ENCODE data around the gene NFIB. TPM values are rescaled to one million over a fixed set of nuclear protein-coding genes. Genes with fewer than 3 reads are reported as not detected.

NFIB gene
- total RNA-seq, 1 experiment from 2014 or later: 75.8 TPM

- Mint-ChIP-seq H3K4me1 (ENCODE audit: low read depth, unreplicated experiment) (peaks cover 22% of the 10 kb centered on the region), H3K4me3 (ENCODE audit: low read depth, unreplicated experiment) (no peak overlapping the region), H3K9me3 (ENCODE audit: low read depth, unreplicated experiment) (no peaks in the 10 kb centered on the region), H3K36me3 (ENCODE audit: insufficient read depth, unreplicated experiment) (peaks cover 28% of the 10 kb centered on the region), H3K27me3 (ENCODE audit: unreplicated experiment) (no peaks in the 10 kb centered on the region), H3K27ac (ENCODE audit: unreplicated experiment) (no peak overlapping the region)
- no peak for TF ChIP-seq CTCF (IDR thresholded peaks at IDR 0.05; ENCODE audit: unreplicated experiment)
- no peak for DNase-seq
- intact Hi-C loops (cut with micrococcal nuclease; ENCODE audit: unreplicated experiment): no loop called here
- BruUV-seq (replicated peaks): no TSS peak
- CTCF ChIA-PET: no interaction called here
These were observed 11.2 kb upstream of the NFIB start for GRCh38 chr9:14325147-14325546.

- H3K27ac Mint-ChIP-seq (ENCODE audit: unreplicated experiment): peak overlapping the region; percentile 70
- BruUV-seq (replicated peaks): no TSS peak
- peak overlapping the region; percentile 70 for H3K4me3 Mint-ChIP-seq (ENCODE audit: low read depth, unreplicated experiment)
These were observed 10.2 kb upstream of the NFIB start for GRCh38 chr9:14323985-14324650.

GRCh38 chr9:14323083-14323971 lies 9.4 kb upstream of the NFIB start:
- Mint-ChIP-seq H3K36me3 (ENCODE audit: insufficient read depth, unreplicated experiment) (peaks cover 36% of the 10 kb centered on the region), H3K9me3 (ENCODE audit: low read depth, unreplicated experiment) (no peaks in the 10 kb centered on the region), H3K4me3 (ENCODE audit: low read depth, unreplicated experiment) (peak overlapping the region; percentile 70), H3K4me1 (ENCODE audit: low read depth, unreplicated experiment) (peaks cover 31% of the 10 kb centered on the region), H3K27me3 (ENCODE audit: unreplicated experiment) (no peaks in the 10 kb centered on the region), H3K27ac (ENCODE audit: unreplicated experiment) (peak overlapping the region; percentile 70)
- no peak for DNase-seq
- CTCF ChIA-PET: interaction anchor here (1.0 kb wide), 1 partner anchor 21 kb away, joined by 4 read pairs; no protein-coding TSS in a partner anchor
- no peak for TF ChIP-seq CTCF (IDR thresholded peaks at IDR 0.05; ENCODE audit: unreplicated experiment)
- BruUV-seq (replicated peaks): TSS peak; percentile 30
- intact Hi-C loops (cut with micrococcal nuclease; ENCODE audit: unreplicated experiment): loop anchor here (5.0 kb wide), 2 partner anchors 46 to 226 kb away; no protein-coding TSS in a partner anchor

More at GRCh38 chr9:14323985-14324650, 10.2 kb upstream of the NFIB start:
- CTCF ChIA-PET: interaction anchor here (1.0 kb wide), 1 partner anchor 20 kb away, joined by 4 read pairs; no protein-coding TSS in a partner anchor
- intact Hi-C loops (cut with micrococcal nuclease; ENCODE audit: unreplicated experiment): loop anchor here (5.0 kb wide), 2 partner anchors 47 to 227 kb away; no protein-coding TSS in a partner anchor
- DNase-seq: no peak
- no peak for TF ChIP-seq CTCF (IDR thresholded peaks at IDR 0.05; ENCODE audit: unreplicated experiment)
- peaks cover 24% of the 10 kb centered on the region for H3K4me1 Mint-ChIP-seq (ENCODE audit: low read depth, unreplicated experiment)
- no peaks in the 10 kb centered on the region for H3K27me3 Mint-ChIP-seq (ENCODE audit: unreplicated experiment)
- H3K36me3 Mint-ChIP-seq (ENCODE audit: insufficient read depth, unreplicated experiment): peaks cover 28% of the 10 kb centered on the region
- no peaks in the 10 kb centered on the region for H3K9me3 Mint-ChIP-seq (ENCODE audit: low read depth, unreplicated experiment)

- intact Hi-C loops (cut with micrococcal nuclease; ENCODE audit: unreplicated experiment): loop anchor here (5.0 kb wide), 2 partner anchors 45 to 225 kb away; no protein-coding TSS in a partner anchor
- CTCF ChIA-PET: no interaction called here
- H3K9me3 Mint-ChIP-seq (ENCODE audit: low read depth, unreplicated experiment): no peaks in the 10 kb centered on the region
- peak; percentile 28 for TF ChIP-seq CTCF (IDR thresholded peaks at IDR 0.05; ENCODE audit: unreplicated experiment)
- BruUV-seq (replicated peaks): no TSS peak
- H3K36me3 Mint-ChIP-seq (ENCODE audit: insufficient read depth, unreplicated experiment): peaks cover 44% of the 10 kb centered on the region
- H3K4me3 Mint-ChIP-seq (ENCODE audit: low read depth, unreplicated experiment): peak overlapping the region; percentile 70
- peak overlapping the region; percentile 70 for H3K27ac Mint-ChIP-seq (ENCODE audit: unreplicated experiment)
- peak; percentile 88 for DNase-seq
- peaks cover 31% of the 10 kb centered on the region for H3K4me1 Mint-ChIP-seq (ENCODE audit: low read depth, unreplicated experiment)
- no peaks in the 10 kb centered on the region for H3K27me3 Mint-ChIP-seq (ENCODE audit: unreplicated experiment)
These were observed 8.5 kb upstream of the NFIB start for GRCh38 chr9:14322211-14323082.

Measured in Calu3 (cell line).